Glomerular visceral epithelial cell (primary cell): ENCODE results near the gene TANC1.
"Not testable (repeated sequence)": the region's sequence is repeated elsewhere in the genome, so short reads cannot be mapped to it uniquely, and the experiment has no call there.

Source experiments
- DNase-seq: peaks from one replicate; pipeline ENCODE4 v3.0.0-alpha.2; 2016; ENCODE audit errors: extremely low spot score

Gene TANC1

GRCh38 chr2:159029936-159030335, 61.5 kb downstream of the TANC1 start:
- DNase-seq: no peak

- peak; percentile 70 for DNase-seq
These were observed 62.4 kb downstream of the TANC1 start for GRCh38 chr2:159030674-159031380.

- no peak for DNase-seq
These were observed 63.7 kb downstream of the TANC1 start for GRCh38 chr2:159032146-159032545.

- DNase-seq: no peak
These were observed 64.1 kb downstream of the TANC1 start for GRCh38 chr2:159032580-159032979.

DNA sequence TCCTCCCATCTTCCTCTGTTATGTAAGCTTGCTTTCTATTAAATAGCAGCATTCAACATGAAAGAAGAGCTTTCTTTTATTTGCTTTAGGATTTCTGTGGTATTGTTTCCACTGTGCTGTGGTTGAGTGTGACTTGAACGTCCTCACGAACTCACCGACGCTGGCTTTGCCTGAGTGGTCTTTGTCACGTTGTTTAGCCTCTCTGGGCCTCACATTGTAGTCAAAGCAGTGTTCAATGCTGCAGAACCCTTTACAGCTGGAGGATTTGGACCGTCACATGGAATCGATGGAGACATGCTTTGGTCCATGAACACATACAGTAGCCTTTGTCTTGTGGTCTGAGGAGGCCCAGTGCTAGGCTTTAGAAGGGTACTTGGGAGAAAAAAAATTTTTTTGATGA, 66.3 kb downstream of the TANC1 start:
- DNase-seq: no peak

GRCh38 chr2:159035790-159036411, 67.5 kb downstream of the TANC1 start:
- DNase-seq: peak; percentile 82

- not testable (repeated sequence) for DNase-seq
These were observed 68.0 kb downstream of the TANC1 start for GRCh38 chr2:159036461-159036860.

DNA sequence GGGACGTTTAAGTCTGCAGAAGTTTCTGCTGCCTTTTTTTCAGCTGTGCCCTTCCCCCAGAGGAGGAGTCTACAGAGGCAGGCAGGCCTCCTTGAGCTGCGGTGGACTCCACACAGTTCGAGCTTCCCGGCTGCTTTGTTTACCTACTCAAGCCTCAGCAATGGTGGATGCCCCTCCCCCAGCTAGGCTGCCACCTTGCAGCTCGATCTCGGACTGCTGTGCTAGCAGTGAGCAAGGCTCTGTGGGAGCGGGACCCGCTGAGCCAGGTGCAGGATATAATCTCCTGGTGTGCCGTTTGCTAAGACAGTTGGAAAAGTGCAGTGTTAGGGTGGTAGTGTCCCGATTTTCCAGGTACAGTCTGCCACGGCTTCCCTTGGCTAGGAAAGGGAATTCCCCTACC, 72.9 kb downstream of the TANC1 start:
- not testable (repeated sequence) for DNase-seq

GRCh38 chr2:159042115-159042850, 73.8 kb downstream of the TANC1 start:
- DNase-seq: no peak

- no peak for DNase-seq
These were observed 75.3 kb downstream of the TANC1 start for GRCh38 chr2:159043710-159044109.

GRCh38 chr2:159044804-159045286, 76.4 kb downstream of the TANC1 start:
- DNase-seq: no peak

GRCh38 chr2:159045545-159046454, 77.4 kb downstream of the TANC1 start:
- no peak for DNase-seq

DNA sequence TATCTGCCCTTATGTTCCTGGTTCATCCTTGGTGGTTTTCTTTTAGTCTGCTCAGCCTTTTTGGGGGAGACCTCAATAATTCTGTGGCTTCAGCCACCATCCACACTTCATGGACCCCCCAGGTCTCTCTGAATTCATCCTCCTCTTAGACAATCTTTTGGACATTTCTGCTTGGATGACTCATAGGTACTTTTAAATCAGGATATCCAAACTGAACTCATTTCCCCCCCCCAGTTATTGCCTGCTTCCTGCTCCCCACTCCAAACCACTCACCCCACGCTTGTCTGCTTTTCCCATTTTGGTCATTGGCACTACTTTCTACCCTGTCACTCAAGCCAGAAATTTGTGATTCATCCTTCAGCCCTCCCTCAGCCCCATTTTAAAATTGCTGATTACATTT, 78.5 kb downstream of the TANC1 start:
- DNase-seq: peak; percentile 50

DNA sequence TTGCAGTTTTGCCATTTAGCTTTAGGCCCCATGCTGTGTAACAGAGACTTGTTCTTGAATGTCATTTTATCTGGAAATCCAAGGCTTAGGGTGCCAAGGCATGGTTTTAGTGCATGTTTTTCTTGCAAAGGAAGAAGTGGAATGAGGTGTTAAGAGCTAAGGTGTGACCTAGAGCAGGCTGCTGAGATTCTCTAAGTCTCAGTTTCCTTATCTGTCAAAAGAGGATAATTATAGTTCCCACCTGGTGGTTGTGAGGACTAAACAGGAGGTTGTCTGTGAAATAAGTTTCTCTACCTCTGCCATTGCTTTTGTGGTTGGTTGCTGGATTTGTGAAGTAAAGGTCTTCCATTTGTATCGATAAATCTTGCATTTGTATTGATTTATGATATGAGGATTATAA, 82.0 kb downstream of the TANC1 start:
- DNase-seq: no peak

GRCh38 chr2:159051133-159051532, 82.7 kb downstream of the TANC1 start:
- DNase-seq: no peak

DNA sequence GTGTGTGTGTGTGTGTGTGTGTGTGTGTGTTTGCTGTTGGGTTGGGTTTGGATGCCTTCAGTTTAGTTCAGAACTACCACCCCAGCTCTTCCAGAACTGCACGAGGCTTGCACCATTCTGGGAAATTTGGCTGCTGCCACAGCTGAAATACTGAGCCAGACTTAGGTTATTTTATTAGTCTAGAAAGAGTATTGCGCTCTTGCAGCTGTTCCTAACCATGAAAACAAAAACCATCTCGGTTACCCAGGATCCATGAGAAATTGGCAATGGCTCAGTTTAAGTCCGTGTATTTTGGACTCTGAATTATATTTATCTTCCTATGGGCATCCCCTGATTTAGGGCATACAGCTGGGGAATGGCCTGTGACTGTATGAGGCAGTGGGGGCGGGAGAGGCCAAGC, 83.2 kb downstream of the TANC1 start:
- no peak for DNase-seq

- DNase-seq: no peak
These were observed 83.7 kb downstream of the TANC1 start for GRCh38 chr2:159052157-159052601.

DNA sequence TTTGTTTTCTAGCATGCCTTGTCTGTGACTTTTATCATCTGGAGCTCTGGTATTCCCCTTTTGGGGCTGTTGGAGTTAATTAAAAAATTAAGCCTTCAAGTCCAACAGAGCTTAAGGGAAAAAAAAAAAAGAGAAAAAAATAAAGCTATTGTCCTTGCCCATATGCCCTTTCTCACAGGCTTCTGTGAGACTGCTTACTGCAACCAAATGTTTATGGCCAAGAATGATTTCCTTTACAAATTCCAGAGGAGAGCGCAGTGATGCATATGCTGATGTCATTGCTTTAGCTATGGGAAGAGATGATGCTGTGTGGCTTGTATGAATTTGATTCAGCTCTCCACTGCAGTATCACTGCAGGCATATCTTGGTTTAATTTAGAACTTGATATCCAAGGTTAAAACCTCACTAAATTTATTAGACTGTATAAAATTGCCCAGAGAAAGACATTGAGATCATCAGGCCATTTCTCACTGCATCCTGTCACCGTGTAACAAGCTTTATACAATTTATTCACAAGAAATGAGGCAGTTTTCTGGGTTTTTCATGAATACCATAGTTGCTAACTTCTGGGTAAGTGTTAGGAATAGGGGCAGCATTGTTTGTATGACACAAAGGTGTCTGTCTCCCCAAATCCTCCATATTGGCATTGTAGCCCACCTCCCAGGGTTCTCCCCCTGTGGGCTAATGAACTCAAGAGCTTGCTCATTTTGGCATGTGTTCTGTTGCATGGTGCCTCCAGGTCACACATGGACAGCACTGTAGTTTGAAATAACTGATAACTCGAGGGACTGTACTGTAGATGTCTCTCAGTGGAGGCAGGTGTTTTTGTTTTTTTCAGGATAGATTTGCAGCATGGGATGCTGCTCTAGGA, 85.0 kb downstream of the TANC1 start:
- DNase-seq: no peak

GRCh38 chr2:159054032-159054334, 85.5 kb downstream of the TANC1 start:
- no peak for DNase-seq

DNA sequence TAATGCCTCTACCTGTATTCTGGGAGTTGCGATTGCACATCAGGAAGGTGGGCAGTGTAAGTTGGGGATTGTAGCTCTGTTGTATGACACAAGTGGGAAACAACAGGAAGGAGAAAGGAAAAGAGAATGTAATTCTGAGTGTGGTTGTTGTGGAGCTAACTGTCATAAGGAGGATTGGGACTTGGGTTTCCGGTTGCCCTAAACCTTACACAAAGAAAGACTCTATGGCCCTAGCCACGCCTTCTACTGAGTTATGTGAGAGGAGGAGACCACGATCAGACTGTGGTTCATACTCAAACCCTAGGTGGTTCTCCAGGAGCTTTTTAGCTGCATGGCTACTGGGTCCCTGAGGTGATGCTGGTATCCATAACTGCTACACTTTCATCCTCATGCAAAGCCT, 86.5 kb downstream of the TANC1 start:
- DNase-seq: no peak

DNA sequence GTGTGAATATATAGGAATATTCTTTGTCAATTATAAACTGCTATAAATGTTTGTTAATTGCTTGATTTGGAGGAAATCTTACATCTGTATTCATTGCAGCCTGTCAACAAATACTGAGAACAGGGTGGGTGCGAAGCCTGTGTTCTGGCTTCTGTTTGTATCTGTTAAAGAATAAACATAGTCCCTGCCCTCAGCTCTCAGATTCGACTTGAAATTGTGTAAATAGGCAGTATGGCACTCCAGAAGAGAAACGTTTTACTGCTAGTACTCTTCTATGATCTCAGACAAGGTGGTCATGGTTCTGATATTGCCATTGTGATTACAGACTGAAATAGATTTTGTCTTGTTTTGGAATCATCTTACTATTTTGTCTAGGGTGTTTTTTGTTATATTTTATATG, 92.1 kb downstream of the TANC1 start:
- DNase-seq: no peak
